ENCODE measurements around the gene NT5DC1.

GRCh38 chr6:116070101-116070500 is 30.6 kb upstream of the NT5DC1 start:
- no peak for TF ChIP-seq CTCF (tag by site-specific recombination; IDR thresholded peaks at IDR 0.05)
- no peak for TF ChIP-seq ZNF23 (tag by site-specific recombination; IDR thresholded peaks at IDR 0.05; ENCODE audit: borderline replicate concordance)
- TF ChIP-seq REST (tag by site-specific recombination; IDR thresholded peaks at IDR 0.05): no peak
- TF ChIP-seq ZNF341 (tag by site-specific recombination; IDR thresholded peaks at IDR 0.05; ENCODE audit: low read depth): no peak
- TF ChIP-seq ZNF76 (tag by site-specific recombination; IDR thresholded peaks at IDR 0.05; ENCODE audit: borderline replicate concordance, low read depth): no peak
- no peak for TF ChIP-seq RBAK (tag by site-specific recombination; IDR thresholded peaks at IDR 0.05)
